C4-2B (cell line): ENCODE measurements around the gene LILRB2.

Experiments used
- CTCF ChIP-seq: fragments of 450-650 bp; conservative IDR thresholded peaks from 2 replicates; pipeline ENCODE4 v1.5.1; 2017; ENCODE audit warnings: mild to moderate bottlenecking
- ZFX ChIP-seq: fragments of 450-650 bp; IDR thresholded peaks from 2 replicates; pipeline ENCODE4 v1.6.1; 2017

GRCh38 chr19:54255105-54255775 lies 25.7 kb downstream of the LILRB2 start:
- TF ChIP-seq CTCF = no peak
- no peak for TF ChIP-seq ZFX
